Astrocyte (in vitro differentiated cells and primary cell): ENCODE measurements around the gene ITSN1. TPM values are rescaled to one million over a fixed set of nuclear protein-coding genes. Genes with fewer than 3 reads are reported as not detected.

Experiments used
- DNase-seq: peaks from one replicate; pipeline ENCODE4 v3.0.0-alpha.2; 2010; ENCODE audit warnings: low read depth
- FAIRE-seq: peaks from 2 replicates; lab custom pipeline; 2011; peaks lifted over from hg19 to GRCh38; lab: Jason Lieb, UNC
- H2AFZ ChIP-seq: 2 replicates; pipeline ENCODE4 v1.6.0; 2012; ENCODE audit warnings: low read depth, low read length, inconsistent platforms
- H3K27ac ChIP-seq: 2 replicates; pipeline ENCODE4 v1.5.1; 2011; ENCODE audit warnings: low read depth, low read length, inconsistent platforms
- H3K27me3 ChIP-seq: 2 replicates; pipeline ENCODE4 v1.6.0; 2011; ENCODE audit warnings: low read length, inconsistent platforms; ENCODE audit not compliant: insufficient read depth
- H3K36me3 ChIP-seq: 2 replicates; pipeline ENCODE4 v1.5.1; 2011; ENCODE audit warnings: low read length, inconsistent platforms; ENCODE audit not compliant: insufficient read depth
- H3K4me1 ChIP-seq: 2 replicates; pipeline ENCODE4 v1.5.1; 2011; ENCODE audit warnings: low read length, inconsistent platforms; ENCODE audit not compliant: insufficient read depth
- H3K4me2 ChIP-seq: 2 replicates; pipeline ENCODE4 v1.6.0; 2012; ENCODE audit warnings: low read length, inconsistent platforms
- H3K4me3 ChIP-seq: 2 replicates; pipeline ENCODE4 v1.5.1; 2011; ENCODE audit warnings: low read depth, mild to moderate bottlenecking, low read length, inconsistent platforms; ENCODE audit not compliant: insufficient read depth
- H3K79me2 ChIP-seq: 2 replicates; pipeline ENCODE4 v1.6.0; 2012; ENCODE audit warnings: mild to moderate bottlenecking, low read length, inconsistent platforms; ENCODE audit not compliant: insufficient read depth
- H3K9ac ChIP-seq: 2 replicates; pipeline ENCODE4 v1.6.0; 2012; ENCODE audit warnings: mild to moderate bottlenecking, low read length, inconsistent platforms
- H3K9me3 ChIP-seq: 2 replicates; pipeline ENCODE4 v1.5.1; 2012; ENCODE audit warnings: low read depth, mild to moderate bottlenecking, low read length, inconsistent platforms; ENCODE audit not compliant: insufficient read depth
- H4K20me1 ChIP-seq: 2 replicates; pipeline ENCODE4 v1.6.0; 2012; ENCODE audit warnings: low read length, inconsistent platforms; ENCODE audit not compliant: insufficient read depth
- H3K27ac Mint-ChIP-seq: one replicate; pipeline ENCODE4 v1.8.0; 2021; ENCODE audit warnings: mild to moderate bottlenecking, mixed read lengths; ENCODE audit not compliant: unreplicated experiment
- H3K27me3 Mint-ChIP-seq: one replicate; pipeline ENCODE4 v1.8.0; 2021; ENCODE audit warnings: low read depth, mixed read lengths; ENCODE audit not compliant: unreplicated experiment
- H3K36me3 Mint-ChIP-seq: one replicate; pipeline ENCODE4 v1.8.0; 2021; ENCODE audit warnings: low read depth, mixed read lengths; ENCODE audit not compliant: unreplicated experiment
- H3K4me1 Mint-ChIP-seq: one replicate; pipeline ENCODE4 v1.8.0; 2021; ENCODE audit warnings: low read depth, mixed read lengths; ENCODE audit not compliant: unreplicated experiment
- H3K4me3 Mint-ChIP-seq: one replicate; pipeline ENCODE4 v1.8.0; 2021; ENCODE audit warnings: mild to moderate bottlenecking, moderate library complexity, mixed read lengths; ENCODE audit not compliant: unreplicated experiment
- H3K9me3 Mint-ChIP-seq: one replicate; pipeline ENCODE4 v1.8.0; 2021; ENCODE audit warnings: mild to moderate bottlenecking, mixed read lengths; ENCODE audit not compliant: unreplicated experiment
- EZH2 ChIP-seq: IDR thresholded peaks from 2 replicates; pipeline ENCODE4 v1.6.1; 2012; ENCODE audit warnings: mild to moderate bottlenecking, low read length, inconsistent platforms; ENCODE audit not compliant: insufficient read depth
- total RNA-seq: library from RNA; stranded (reverse); gene quantifications from 2 replicates; pipeline ENCODE4 v1.2.1, GENCODE V29; 2021
- TF ChIP-seq, protein P1 (sequence below): IDR thresholded peaks from 2 replicates; pipeline ENCODE4 v1.5.1; 2011; ENCODE audit warnings: low read depth, mild to moderate bottlenecking, inconsistent platforms, low read length, moderate library complexity; ENCODE audit not compliant: insufficient read depth

The ITSN1 gene
- total RNA-seq, 1 donor from 2014 or later: 77.3 TPM

- Mint-ChIP-seq H3K4me1 (peaks cover 10% of the 10 kb centered on the region), H3K27me3 (no peaks in the 10 kb centered on the region), H3K4me3 (no peak overlapping the region), H3K9me3 (peaks cover 8% of the 10 kb centered on the region), H3K27ac (no peak overlapping the region), H3K36me3 (no peaks in the 10 kb centered on the region)
- H3K79me2 ChIP-seq: no peaks in the 10 kb centered on the region
- no peaks in the 10 kb centered on the region for H3K36me3 ChIP-seq
- no peak for DNase-seq
- no peak for FAIRE-seq
- no peaks in the 10 kb centered on the region for H3K9me3 ChIP-seq
- H3K9ac ChIP-seq: no peak overlapping the region
- no peak overlapping the region for H3K4me3 ChIP-seq
- H3K27me3 ChIP-seq: no peaks in the 10 kb centered on the region
- TF ChIP-seq EZH2: no peak
- TF ChIP-seq, protein P1, sequence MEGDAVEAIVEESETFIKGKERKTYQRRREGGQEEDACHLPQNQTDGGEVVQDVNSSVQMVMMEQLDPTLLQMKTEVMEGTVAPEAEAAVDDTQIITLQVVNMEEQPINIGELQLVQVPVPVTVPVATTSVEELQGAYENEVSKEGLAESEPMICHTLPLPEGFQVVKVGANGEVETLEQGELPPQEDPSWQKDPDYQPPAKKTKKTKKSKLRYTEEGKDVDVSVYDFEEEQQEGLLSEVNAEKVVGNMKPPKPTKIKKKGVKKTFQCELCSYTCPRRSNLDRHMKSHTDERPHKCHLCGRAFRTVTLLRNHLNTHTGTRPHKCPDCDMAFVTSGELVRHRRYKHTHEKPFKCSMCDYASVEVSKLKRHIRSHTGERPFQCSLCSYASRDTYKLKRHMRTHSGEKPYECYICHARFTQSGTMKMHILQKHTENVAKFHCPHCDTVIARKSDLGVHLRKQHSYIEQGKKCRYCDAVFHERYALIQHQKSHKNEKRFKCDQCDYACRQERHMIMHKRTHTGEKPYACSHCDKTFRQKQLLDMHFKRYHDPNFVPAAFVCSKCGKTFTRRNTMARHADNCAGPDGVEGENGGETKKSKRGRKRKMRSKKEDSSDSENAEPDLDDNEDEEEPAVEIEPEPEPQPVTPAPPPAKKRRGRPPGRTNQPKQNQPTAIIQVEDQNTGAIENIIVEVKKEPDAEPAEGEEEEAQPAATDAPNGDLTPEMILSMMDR: no peak
- H3K27ac ChIP-seq: no peak overlapping the region
- no peaks in the 10 kb centered on the region for H4K20me1 ChIP-seq
- peaks cover 13% of the 10 kb centered on the region for H3K4me1 ChIP-seq
- H2AFZ ChIP-seq: no peak overlapping the region
- H3K4me2 ChIP-seq: no peak overlapping the region
These were observed 300.1 kb downstream of the ITSN1 start for GRCh38 chr21:33942426-33942825.

- no peak overlapping the region for H3K9ac ChIP-seq
- H3K4me1 ChIP-seq: peaks cover 19% of the 10 kb centered on the region
- Mint-ChIP-seq H3K36me3 (no peaks in the 10 kb centered on the region), H3K4me3 (no peak overlapping the region), H3K4me1 (peaks cover 17% of the 10 kb centered on the region), H3K9me3 (peaks cover 8% of the 10 kb centered on the region), H3K27ac (no peak overlapping the region), H3K27me3 (no peaks in the 10 kb centered on the region)
- H4K20me1 ChIP-seq: no peaks in the 10 kb centered on the region
- H3K36me3 ChIP-seq: no peaks in the 10 kb centered on the region
- H3K79me2 ChIP-seq: no peaks in the 10 kb centered on the region
- DNase-seq (no peak), FAIRE-seq (no peak)
- H3K4me2 ChIP-seq: no peak overlapping the region
- H3K27me3 ChIP-seq: no peaks in the 10 kb centered on the region
- H3K9me3 ChIP-seq: no peaks in the 10 kb centered on the region
- no peak overlapping the region for H3K4me3 ChIP-seq
- TF ChIP-seq, protein P1: no peak
- TF ChIP-seq EZH2: no peak
- no peak overlapping the region for H3K27ac ChIP-seq
- H2AFZ ChIP-seq: no peak overlapping the region
These were observed 301.0 kb downstream of the ITSN1 start for GRCh38 chr21:33943293-33943692.

DNA sequence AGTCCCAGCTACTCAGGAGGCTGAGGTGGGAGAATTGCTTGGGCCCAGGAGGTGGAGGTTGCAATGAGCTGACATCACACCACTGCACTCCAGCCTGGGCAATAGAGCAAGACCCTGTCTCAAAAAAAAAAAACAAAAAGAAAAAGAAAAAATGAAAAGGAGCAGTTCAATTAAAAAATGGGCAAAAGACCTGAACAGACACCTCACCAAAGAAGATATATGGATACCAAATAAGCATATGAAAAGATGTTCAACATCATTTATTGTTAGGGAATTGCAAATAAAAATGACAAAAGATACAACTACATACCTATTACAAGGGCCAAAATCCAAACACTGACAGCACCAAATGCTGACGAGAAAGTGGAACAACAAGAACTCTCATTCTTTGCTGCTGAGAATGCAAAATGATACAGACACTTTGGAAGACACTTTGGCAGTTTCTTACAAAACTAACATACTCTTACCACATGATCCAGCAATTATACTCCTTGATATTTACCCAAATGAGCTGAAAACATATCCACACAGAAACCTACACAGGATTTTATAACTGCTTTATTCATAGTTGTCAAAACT lies 302.0 kb downstream of the ITSN1 start:
- TF ChIP-seq EZH2: no peak
- TF ChIP-seq, protein P1: no peak
- H3K4me2 ChIP-seq: no peak overlapping the region
- H3K9ac ChIP-seq: no peak overlapping the region
- FAIRE-seq (no peak), DNase-seq (no peak)
- no peak overlapping the region for H3K27ac ChIP-seq
- H3K4me1 Mint-ChIP-seq: peaks cover 21% of the 10 kb centered on the region
- no peaks in the 10 kb centered on the region for H3K27me3 Mint-ChIP-seq
- no peaks in the 10 kb centered on the region for H4K20me1 ChIP-seq
- no peak overlapping the region for H3K4me3 Mint-ChIP-seq
- H3K27me3 ChIP-seq: no peaks in the 10 kb centered on the region
- H3K36me3 ChIP-seq: no peaks in the 10 kb centered on the region
- H3K4me3 ChIP-seq: no peak overlapping the region
- peaks cover 8% of the 10 kb centered on the region for H3K9me3 Mint-ChIP-seq
- no peaks in the 10 kb centered on the region for H3K9me3 ChIP-seq
- peaks cover 25% of the 10 kb centered on the region for H3K4me1 ChIP-seq
- H3K36me3 Mint-ChIP-seq: no peaks in the 10 kb centered on the region
- no peaks in the 10 kb centered on the region for H3K79me2 ChIP-seq
- H3K27ac Mint-ChIP-seq: no peak overlapping the region
- no peak overlapping the region for H2AFZ ChIP-seq
